ENCODE data around the gene CPE.

Gene CPE

GRCh38 chr4:165443276-165443675, 64.5 kb downstream of the CPE start:
- no peak for TF ChIP-seq CTCF (conservative IDR thresholded peaks at IDR 0.05; ENCODE audit: low read length)
- TF ChIP-seq EZH2phosphoT487 (IDR thresholded peaks at IDR 0.05; ENCODE audit: borderline replicate concordance), result no peak
- H3K27me3 ChIP-seq (ENCODE audit: insufficient read depth, low read length, poor library complexity, severe bottlenecking), result no peaks in the 10 kb centered on the region
- H3K4me3 ChIP-seq (ENCODE audit: low read length, poor library complexity, severe bottlenecking), result no peak overlapping the region
- no peak overlapping the region for H3K9ac ChIP-seq (ENCODE audit: low read depth, low read length, poor library complexity, severe bottlenecking)
- no peaks in the 10 kb centered on the region for H3K36me3 ChIP-seq (ENCODE audit: insufficient read depth, low read length)
- H3K79me2 ChIP-seq (ENCODE audit: insufficient read depth, low read length), result no peaks in the 10 kb centered on the region
- H3K9me2 ChIP-seq (replicated peaks; ENCODE audit: low read depth, low read length), result no peaks in the 10 kb centered on the region
- no peak overlapping the region for H3K4me2 ChIP-seq (ENCODE audit: low read depth, low read length, poor library complexity, severe bottlenecking)
- no peak overlapping the region for H2AFZ ChIP-seq (ENCODE audit: low read length)
- no peaks in the 10 kb centered on the region for H3F3A ChIP-seq (ENCODE audit: low read depth)
- no peaks in the 10 kb centered on the region for H3K9me3 ChIP-seq (ENCODE audit: insufficient read depth, low read depth, low read length)
- H4K20me1 ChIP-seq (ENCODE audit: insufficient read depth, low read length, poor library complexity, severe bottlenecking), result no peaks in the 10 kb centered on the region
- no peaks in the 10 kb centered on the region for H3K4me1 ChIP-seq (ENCODE audit: insufficient read depth, low read length, poor library complexity, severe bottlenecking)

GRCh38 chr4:165448700-165449099, 69.9 kb downstream of the CPE start:
- no peak for TF ChIP-seq EZH2phosphoT487 (IDR thresholded peaks at IDR 0.05; ENCODE audit: borderline replicate concordance)
- TF ChIP-seq CTCF (conservative IDR thresholded peaks at IDR 0.05; ENCODE audit: low read length), result no peak

GRCh38 chr4:165449333-165449732, 70.5 kb downstream of the CPE start:
- no peak overlapping the region for H3K4me2 ChIP-seq (ENCODE audit: low read depth, low read length, poor library complexity, severe bottlenecking)
- no peaks in the 10 kb centered on the region for H3K36me3 ChIP-seq (ENCODE audit: insufficient read depth, low read length)
- H3F3A ChIP-seq (ENCODE audit: low read depth), result no peaks in the 10 kb centered on the region
- H3K9me2 ChIP-seq (replicated peaks; ENCODE audit: low read depth, low read length), result no peaks in the 10 kb centered on the region
- no peak overlapping the region for H3K4me3 ChIP-seq (ENCODE audit: low read length, poor library complexity, severe bottlenecking)
- H3K27me3 ChIP-seq (ENCODE audit: insufficient read depth, low read length, poor library complexity, severe bottlenecking), result no peaks in the 10 kb centered on the region
- TF ChIP-seq CTCF (conservative IDR thresholded peaks at IDR 0.05; ENCODE audit: low read length), result no peak
- H3K9ac ChIP-seq (ENCODE audit: low read depth, low read length, poor library complexity, severe bottlenecking), result no peak overlapping the region
- no peaks in the 10 kb centered on the region for H3K79me2 ChIP-seq (ENCODE audit: insufficient read depth, low read length)
- H3K4me1 ChIP-seq (ENCODE audit: insufficient read depth, low read length, poor library complexity, severe bottlenecking), result peaks cover 8% of the 10 kb centered on the region
- no peak overlapping the region for H2AFZ ChIP-seq (ENCODE audit: low read length)
- no peaks in the 10 kb centered on the region for H3K9me3 ChIP-seq (ENCODE audit: insufficient read depth, low read depth, low read length)
- H4K20me1 ChIP-seq (ENCODE audit: insufficient read depth, low read length, poor library complexity, severe bottlenecking), result no peaks in the 10 kb centered on the region

More at GRCh38 chr4:165448700-165449099, 69.9 kb downstream of the CPE start:
- Histone ChIP-seq H3F3A (ENCODE audit: low read depth) (no peaks in the 10 kb centered on the region), H3K9ac (ENCODE audit: low read depth, low read length, poor library complexity, severe bottlenecking) (no peak overlapping the region), H3K9me3 (ENCODE audit: insufficient read depth, low read depth, low read length) (no peaks in the 10 kb centered on the region), H3K79me2 (ENCODE audit: insufficient read depth, low read length) (no peaks in the 10 kb centered on the region), H4K20me1 (ENCODE audit: insufficient read depth, low read length, poor library complexity, severe bottlenecking) (no peaks in the 10 kb centered on the region), H3K27me3 (ENCODE audit: insufficient read depth, low read length, poor library complexity, severe bottlenecking) (no peaks in the 10 kb centered on the region), H3K4me1 (ENCODE audit: insufficient read depth, low read length, poor library complexity, severe bottlenecking) (peaks cover 8% of the 10 kb centered on the region), H3K36me3 (ENCODE audit: insufficient read depth, low read length) (no peaks in the 10 kb centered on the region), H2AFZ (ENCODE audit: low read length) (no peak overlapping the region), H3K9me2 (replicated peaks; ENCODE audit: low read depth, low read length) (no peaks in the 10 kb centered on the region), H3K4me3 (ENCODE audit: low read length, poor library complexity, severe bottlenecking) (no peak overlapping the region), H3K4me2 (ENCODE audit: low read depth, low read length, poor library complexity, severe bottlenecking) (no peak overlapping the region)

All from Loucy (cell line).